GM12874 (cell line): Measurements from ENCODE around the gene ATP6AP1.

Source experiments
- TF ChIP-seq, protein P1 (sequence below): IDR thresholded peaks from 2 replicates; pipeline ENCODE4 v1.5.1; 2011; ENCODE audit warnings: low read depth, mild to moderate bottlenecking, control low read depth, low read length, moderate library complexity; ENCODE audit not compliant: insufficient read depth

Gene ATP6AP1

DNA sequence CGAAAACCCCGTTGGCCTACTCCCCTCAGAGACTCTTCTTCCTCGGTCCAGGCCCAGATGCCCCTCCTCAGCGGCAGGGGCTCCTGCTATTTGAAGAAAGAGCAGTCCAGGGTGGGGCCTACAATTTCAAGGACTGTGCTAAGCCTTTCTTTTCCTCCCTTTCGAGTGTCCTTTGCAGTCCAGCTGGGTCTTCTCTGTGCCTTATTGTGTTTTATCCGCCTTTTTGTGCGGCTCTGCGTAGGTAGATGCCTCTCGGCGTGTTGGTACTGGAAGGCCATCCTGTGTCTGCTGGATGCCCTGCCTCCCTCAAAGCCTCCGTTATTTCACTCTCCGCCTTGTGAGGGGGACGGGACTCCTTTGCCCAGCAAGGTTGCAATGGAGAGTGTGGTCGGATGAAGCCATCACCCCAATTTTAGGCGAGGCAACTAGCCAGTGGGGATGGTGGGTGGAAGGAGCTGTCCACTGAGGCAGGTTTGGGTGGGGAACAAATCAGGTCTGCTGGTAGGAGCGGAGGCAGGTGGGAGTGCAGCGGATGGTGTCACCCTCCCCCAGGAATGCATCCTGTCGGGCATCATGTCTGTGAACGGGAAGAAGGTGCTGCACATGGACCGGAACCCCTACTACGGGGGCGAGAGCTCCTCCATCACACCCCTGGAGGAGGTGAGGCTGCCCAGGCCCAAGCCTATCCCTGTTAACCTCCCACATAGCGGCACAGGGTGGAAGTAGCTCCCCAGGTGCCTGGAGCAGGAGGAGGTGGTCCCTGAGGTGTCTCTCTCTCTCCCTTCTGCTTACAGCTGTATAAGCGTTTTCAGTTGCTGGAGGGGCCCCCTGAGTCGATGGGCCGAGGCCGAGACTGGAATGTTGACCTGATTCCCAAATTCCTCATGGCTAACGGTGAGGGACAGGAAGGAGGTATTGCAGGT is 9.8 kb downstream of the ATP6AP1 start:
- TF ChIP-seq, protein P1, sequence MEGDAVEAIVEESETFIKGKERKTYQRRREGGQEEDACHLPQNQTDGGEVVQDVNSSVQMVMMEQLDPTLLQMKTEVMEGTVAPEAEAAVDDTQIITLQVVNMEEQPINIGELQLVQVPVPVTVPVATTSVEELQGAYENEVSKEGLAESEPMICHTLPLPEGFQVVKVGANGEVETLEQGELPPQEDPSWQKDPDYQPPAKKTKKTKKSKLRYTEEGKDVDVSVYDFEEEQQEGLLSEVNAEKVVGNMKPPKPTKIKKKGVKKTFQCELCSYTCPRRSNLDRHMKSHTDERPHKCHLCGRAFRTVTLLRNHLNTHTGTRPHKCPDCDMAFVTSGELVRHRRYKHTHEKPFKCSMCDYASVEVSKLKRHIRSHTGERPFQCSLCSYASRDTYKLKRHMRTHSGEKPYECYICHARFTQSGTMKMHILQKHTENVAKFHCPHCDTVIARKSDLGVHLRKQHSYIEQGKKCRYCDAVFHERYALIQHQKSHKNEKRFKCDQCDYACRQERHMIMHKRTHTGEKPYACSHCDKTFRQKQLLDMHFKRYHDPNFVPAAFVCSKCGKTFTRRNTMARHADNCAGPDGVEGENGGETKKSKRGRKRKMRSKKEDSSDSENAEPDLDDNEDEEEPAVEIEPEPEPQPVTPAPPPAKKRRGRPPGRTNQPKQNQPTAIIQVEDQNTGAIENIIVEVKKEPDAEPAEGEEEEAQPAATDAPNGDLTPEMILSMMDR: no peak

DNA sequence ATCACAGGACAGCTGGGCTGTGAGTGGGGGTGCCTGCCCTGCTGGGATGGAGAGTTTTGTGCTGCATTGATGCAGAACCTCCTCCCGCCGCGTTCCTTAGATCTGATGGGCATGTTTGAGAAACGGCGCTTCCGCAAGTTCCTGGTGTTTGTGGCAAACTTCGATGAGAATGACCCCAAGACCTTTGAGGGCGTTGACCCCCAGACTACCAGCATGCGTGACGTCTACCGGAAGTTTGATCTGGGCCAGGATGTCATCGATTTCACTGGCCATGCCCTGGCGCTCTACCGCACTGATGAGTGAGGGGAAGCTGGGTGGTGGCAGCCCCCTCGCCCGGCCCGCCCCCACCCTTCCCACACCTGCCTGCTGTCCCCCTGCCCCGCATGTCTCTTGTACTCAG is 11.4 kb downstream of the ATP6AP1 start:
- TF ChIP-seq, protein P1: no peak

DNA sequence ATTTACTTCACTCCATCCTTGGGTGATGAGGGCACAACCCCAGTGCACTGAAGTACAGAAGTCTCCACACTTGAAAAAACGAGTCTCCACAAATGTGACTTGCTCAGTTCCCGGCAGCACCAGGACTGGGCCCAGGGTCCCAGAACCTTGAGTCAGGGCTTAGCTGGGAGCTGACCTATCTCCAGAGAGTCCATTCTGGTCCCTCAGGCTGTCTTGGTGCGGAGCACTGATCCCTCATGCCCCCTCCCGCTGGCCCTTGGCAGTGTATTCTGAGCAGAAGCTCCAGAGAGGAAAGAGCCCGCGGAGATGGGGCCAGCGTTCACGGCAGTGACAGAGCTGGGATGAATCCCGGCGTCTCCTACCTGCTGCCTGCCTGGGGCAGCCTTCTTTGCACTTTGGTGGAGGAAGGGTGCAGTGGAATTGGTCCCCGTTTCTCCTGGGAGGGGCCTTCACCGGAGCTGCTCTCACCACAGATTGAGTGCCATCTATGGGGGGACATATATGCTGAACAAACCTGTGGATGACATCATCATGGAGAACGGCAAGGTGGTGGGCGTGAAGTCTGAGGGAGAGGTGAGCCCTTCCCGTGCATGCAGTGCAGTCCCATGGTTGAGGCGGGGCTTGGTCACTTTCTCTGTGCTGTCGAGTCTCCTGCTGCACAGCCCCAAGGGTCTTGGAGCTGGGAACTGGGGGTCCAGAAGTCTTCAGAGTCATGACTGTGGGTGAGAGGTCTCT is 12.3 kb downstream of the ATP6AP1 start:
- TF ChIP-seq, protein P1: no peak

DNA sequence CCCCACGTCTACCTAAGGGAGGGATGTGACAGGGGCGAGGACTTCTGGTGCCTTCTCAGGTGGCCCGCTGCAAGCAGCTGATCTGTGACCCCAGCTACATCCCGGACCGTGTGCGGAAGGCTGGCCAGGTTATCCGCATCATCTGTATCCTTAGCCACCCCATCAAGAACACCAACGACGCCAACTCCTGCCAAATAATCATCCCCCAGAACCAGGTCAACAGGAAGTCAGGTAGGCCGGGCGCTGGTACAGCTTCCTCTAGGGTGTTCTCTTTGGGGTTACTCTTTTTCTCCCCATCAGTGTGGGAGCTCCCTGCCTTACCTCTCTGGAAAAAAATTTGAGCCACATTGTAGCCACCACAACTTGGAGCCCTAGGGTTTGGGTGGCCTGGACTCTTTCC is 13.1 kb downstream of the ATP6AP1 start:
- TF ChIP-seq, protein P1: no peak

DNA sequence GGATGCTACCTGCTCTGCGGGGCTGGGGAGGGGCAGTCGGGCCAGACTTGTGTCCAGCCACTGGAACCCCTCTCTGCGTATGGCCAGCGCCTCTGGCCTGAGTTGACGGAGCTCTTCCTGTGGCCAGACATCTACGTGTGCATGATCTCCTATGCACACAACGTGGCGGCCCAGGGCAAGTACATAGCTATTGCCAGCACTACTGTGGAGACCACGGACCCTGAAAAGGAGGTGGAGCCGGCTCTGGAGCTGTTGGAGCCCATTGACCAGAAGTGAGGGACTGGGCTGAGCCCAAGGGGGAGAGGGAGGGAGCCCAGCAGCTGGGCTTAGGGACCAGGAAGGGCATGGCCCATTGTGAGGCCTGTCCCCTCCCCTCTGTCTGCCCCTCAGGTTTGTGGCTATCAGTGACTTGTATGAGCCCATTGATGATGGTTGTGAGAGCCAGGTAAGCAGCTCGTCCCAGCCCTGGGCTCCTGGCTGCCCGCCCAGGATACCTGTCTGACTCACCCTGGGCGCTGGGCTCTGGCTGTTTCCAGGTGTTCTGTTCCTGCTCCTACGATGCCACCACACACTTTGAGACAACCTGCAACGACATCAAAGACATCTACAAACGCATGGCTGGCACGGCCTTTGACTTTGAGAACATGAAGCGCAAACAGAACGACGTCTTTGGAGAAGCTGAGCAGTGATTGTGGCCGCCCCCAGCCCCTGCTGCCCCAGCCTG is 13.7 kb downstream of the ATP6AP1 start:
- TF ChIP-seq, protein P1: no peak

DNA sequence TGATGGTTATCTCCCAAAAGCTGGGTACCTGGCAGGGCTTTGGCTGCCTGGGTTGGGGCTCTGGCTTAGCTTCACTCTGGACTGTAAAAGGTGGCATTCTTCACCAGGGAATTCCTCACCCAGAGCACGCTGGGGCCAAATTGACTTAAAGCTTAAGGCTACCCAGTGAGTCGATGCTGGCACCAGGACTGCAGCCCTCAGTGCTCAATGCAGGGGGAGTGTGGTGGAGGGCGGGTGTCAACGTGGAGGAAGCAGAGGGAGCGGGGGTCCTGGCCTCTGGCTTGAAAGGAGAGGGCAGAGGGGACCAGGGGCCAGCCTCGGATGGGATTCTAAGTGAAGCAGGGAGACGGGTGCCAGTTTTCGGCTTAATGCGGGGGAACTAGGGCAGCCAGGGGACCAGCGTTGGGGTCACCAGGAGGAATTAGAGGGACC is 15.0 kb downstream of the ATP6AP1 start:
- TF ChIP-seq, protein P1: no peak
